H1 (cell line): Measurements from ENCODE around the gene AASDHPPT. TPM values are rescaled to one million over a fixed set of nuclear protein-coding genes. Genes with fewer than 3 reads are reported as not detected.

Source experiments
- CHD2 ChIP-seq: IDR thresholded peaks from 2 replicates; pipeline ENCODE4 v1.6.1; 2012; ENCODE audit warnings: low read length, improper control_type of control experiment
- POU5F1 ChIP-seq: IDR thresholded peaks from 2 replicates; pipeline ENCODE4 v1.6.1; 2011; ENCODE audit warnings: low read depth, mild to moderate bottlenecking, low read length, moderate library complexity
- SIRT6 ChIP-seq: IDR thresholded peaks from one replicate; pipeline ENCODE4 v1.7.1; 2012; ENCODE audit warnings: low read length, inconsistent platforms
- TAF7 ChIP-seq: optimal IDR thresholded peaks from 2 replicates; pipeline ENCODE3; 2011; ENCODE audit warnings: low read depth, mild to moderate bottlenecking, inconsistent platforms, low read length, moderate library complexity, borderline replicate concordance
- TCF12 ChIP-seq: IDR thresholded peaks from 2 replicates; pipeline ENCODE4 v1.6.1; 2011; ENCODE audit warnings: low read depth, mild to moderate bottlenecking, low read length
- polyA plus RNA-seq, 7 experiments: library from polyadenylated mRNA; depleted of rRNA in 3 of 7; stranded (reverse) in 5 of 7; unstranded in 2 of 7; fragments of >200 nt in 5 of 7; fragments of 200-250 nt in 2 of 7; gene quantifications; 1 replicate in 5 of 7; 2 replicates in 1 of 7; 4 replicates in 1 of 7; pipeline versions ENCODE4 v1.2.1 to v1.2.3, GENCODE V29; 2011 to 2013; ENCODE audit warnings: missing spikeins in 2 of 7, mixed read lengths in 2 of 7
- total RNA-seq: library from RNA; stranded (reverse); fragmentation: NEBNext Ultra II Directional; extraction: Animal tissue kit (Norgen Biotek cat#: 25700); gene quantifications from 2 replicates; pipeline ENCODE4 v1.2.1, GENCODE V29; 2021

AASDHPPT gene
- total and polyA plus RNA-seq, 2 of the 8 experiments (the other 6 are each of a cell fraction or from before 2014, with no cell fraction given), result 15.7 to 42.2 TPM

DNA sequence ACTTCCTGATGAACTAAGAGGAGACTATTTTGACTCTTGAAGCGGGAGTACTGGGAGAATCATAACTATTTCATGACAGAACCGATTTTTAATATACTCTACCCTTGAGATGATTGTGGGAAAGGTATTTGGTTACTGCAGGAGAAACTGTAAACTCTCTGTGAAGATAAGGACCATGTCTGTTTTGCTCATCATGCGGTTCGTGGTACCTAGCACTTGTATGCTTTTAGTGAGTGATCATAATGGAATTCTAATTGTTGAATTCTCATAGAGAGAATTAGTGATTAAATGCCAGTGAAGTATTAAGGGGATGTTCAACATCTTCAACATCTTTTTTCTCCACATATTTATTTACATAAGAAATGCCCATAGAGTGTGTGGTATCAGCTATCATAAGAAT, 11.4 kb downstream of the AASDHPPT start (continued):
- TF ChIP-seq CHD2, result no peak
- TF ChIP-seq POU5F1, result no peak
- TF ChIP-seq TAF7, result no peak
- TF ChIP-seq TCF12, result no peak
- TF ChIP-seq SIRT6, result no peak
